ENCODE measurements around the gene GYG1.
"Not testable (repeated sequence)": the region's sequence is repeated elsewhere in the genome, so short reads cannot be mapped to it uniquely, and the experiment has no call there.

Gene GYG1

DNA sequence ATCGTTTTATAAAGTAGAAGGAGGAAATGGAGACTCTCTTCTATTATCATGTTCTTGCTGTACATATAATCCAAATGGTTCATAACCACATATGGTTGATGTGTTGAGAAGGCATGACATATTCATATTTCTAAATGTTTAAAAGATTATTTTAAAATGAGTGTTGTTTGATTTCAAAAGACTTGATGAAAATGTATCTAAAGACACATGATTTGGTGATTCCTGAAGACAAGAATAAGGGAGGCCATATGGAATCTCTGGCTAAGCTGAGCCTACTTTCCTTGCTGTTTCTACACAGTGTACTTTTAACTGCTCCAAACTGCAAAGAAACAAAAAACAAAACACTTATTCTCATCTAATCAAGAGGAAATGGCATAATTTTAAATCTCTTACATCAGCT, 23.0 kb upstream of the GYG1 start:
- H3K4me3 Mint-ChIP-seq = no peak overlapping the region
- no peaks in the 10 kb centered on the region for H3K27me3 Mint-ChIP-seq
- no peak for DNase-seq
- H3K4me1 Mint-ChIP-seq (ENCODE audit: low read depth) = no peaks in the 10 kb centered on the region
- H3K27ac Mint-ChIP-seq = no peak overlapping the region
- H3K36me3 Mint-ChIP-seq (ENCODE audit: low read depth) = no peaks in the 10 kb centered on the region
- no peaks in the 10 kb centered on the region for H3K9me3 Mint-ChIP-seq

DNA sequence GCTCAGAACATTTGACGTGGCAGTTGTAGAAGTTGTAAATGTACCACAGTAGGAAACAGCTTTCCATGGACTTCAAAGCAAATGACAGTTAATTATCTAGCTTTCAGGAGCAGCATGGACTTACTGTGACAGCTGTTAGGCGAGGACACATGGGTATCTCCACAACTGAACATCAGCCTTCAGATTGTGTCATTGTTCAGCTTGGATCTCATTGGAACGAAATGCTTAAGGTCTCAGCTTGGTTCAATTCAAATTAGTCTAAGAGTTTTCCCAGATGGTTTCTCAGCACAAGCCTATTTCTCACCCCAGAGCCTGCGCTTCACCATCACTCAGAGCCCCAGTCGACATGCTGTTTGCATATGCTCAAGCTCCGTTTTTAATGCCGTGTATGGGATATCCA, 21.1 kb upstream of the GYG1 start:
- no peak for DNase-seq
- H3K27me3 Mint-ChIP-seq = no peaks in the 10 kb centered on the region
- H3K27ac Mint-ChIP-seq = no peak overlapping the region
- H3K4me1 Mint-ChIP-seq (ENCODE audit: low read depth) = peaks cover 3% of the 10 kb centered on the region
- H3K9me3 Mint-ChIP-seq = no peaks in the 10 kb centered on the region
- H3K36me3 Mint-ChIP-seq (ENCODE audit: low read depth) = no peaks in the 10 kb centered on the region
- no peak overlapping the region for H3K4me3 Mint-ChIP-seq

DNA sequence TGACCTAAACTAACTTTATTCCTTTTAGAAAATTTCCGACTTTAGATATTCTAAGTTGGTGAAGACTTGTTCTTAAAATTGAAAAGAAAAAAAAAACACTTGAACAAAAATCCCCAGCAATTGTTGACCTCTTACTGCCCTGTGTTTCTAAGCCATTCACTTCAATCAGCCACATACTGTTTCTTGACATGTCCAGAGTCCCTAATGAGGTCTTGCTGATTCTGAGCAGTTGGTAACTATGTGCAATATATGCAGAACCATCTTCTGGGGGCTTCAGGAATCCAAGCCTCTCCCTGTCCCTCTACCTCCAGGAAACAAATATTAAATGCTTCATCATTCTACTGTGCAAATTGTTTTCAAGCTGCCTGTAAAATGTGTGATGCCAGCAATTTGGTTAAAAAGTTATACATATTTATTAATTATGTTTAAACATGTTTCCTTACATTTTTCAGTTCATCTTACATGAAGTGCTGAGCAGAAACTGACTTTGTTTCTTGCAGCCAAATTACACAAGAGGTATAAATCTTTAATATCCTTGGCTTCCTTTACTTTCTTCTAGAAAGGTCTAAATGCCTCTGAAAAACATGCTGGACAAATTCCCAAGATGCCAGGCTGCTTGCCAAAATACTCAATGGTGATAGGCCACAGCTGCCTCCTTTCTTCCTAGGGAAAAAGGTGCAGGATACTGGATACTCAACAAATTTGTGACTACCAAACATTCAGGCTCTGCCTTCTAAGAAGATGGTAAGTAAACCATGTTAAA, 19.8 kb upstream of the GYG1 start:
- H3K4me3 Mint-ChIP-seq = no peak overlapping the region
- peaks cover 3% of the 10 kb centered on the region for H3K4me1 Mint-ChIP-seq (ENCODE audit: low read depth)
- no peak for DNase-seq

DNA sequence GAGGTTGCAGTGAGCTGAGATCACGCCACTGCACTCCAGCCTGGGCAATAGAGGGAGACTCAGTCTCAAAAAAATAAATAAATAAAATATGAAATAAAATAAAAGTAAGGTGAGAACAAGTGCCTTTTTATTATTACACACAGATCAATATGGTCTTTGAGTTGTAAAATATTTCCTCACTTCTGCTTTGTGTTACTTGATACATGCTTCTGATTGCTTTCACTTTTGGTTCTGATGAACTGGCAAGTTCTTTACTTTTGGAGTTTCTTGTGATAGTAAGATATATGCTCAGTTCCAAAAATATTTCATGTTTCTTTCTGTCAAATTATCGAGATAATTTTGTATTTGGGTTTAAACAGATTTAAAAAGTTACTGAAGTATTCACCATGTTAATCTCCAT, 16.6 kb upstream of the GYG1 start:
- no peak overlapping the region for H3K27ac Mint-ChIP-seq
- no peak for DNase-seq
- no peak overlapping the region for H3K4me3 Mint-ChIP-seq
- H3K27me3 Mint-ChIP-seq = peaks cover 2% of the 10 kb centered on the region
- no peaks in the 10 kb centered on the region for H3K9me3 Mint-ChIP-seq
- H3K4me1 Mint-ChIP-seq (ENCODE audit: low read depth) = peaks cover 3% of the 10 kb centered on the region
- no peaks in the 10 kb centered on the region for H3K36me3 Mint-ChIP-seq (ENCODE audit: low read depth)

More for the DNA sequence above, 19.8 kb upstream of the GYG1 start:
- H3K36me3 Mint-ChIP-seq (ENCODE audit: low read depth) = no peaks in the 10 kb centered on the region
- H3K9me3 Mint-ChIP-seq = no peaks in the 10 kb centered on the region
- H3K27me3 Mint-ChIP-seq = no peaks in the 10 kb centered on the region
- H3K27ac Mint-ChIP-seq = no peak overlapping the region

DNA sequence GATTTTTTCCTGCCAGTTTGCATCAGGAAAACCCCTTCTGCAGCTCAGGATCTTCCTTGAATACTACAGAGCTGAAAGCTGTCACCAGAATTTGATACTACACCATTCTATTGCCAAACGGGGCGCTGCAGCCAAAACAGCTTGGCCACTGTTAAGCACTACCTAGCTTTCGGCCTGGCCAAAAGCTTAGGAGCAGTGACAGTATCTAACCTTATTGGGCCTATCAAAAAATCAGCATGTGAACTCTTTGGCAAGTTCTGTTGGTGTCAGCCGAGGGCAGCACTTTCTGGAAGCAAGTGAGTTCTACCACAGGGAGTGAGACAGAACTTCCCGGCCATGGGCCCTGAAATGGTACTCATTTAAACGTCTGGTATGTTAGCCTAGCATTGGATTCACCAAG, 16.1 kb upstream of the GYG1 start:
- Mint-ChIP-seq H3K4me3 (no peak overlapping the region), H3K9me3 (no peaks in the 10 kb centered on the region), H3K36me3 (ENCODE audit: low read depth) (no peaks in the 10 kb centered on the region), H3K27ac (no peak overlapping the region), H3K4me1 (ENCODE audit: low read depth) (peaks cover 3% of the 10 kb centered on the region), H3K27me3 (peaks cover 6% of the 10 kb centered on the region)
- DNase-seq = no peak

DNA sequence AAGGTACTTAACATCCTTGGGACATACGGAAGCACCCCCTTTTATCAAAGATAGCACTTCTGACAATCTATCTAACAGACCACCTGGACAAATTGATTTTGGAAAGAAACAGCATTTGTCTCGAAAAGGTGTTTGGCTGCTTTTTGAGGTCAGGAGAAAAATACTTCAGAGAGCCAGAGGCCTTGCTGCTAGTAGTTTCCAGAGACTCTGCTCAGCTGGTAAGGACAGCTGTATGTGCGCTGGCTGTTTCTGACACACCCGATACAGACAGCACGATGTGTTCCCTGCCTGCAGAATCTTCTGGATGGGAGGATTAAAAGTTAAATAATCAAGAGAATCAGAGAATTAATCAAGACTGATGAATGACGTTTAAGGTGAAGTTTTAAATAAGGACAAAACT, 15.6 kb upstream of the GYG1 start:
- Mint-ChIP-seq H3K27ac (no peak overlapping the region), H3K27me3 (peaks cover 11% of the 10 kb centered on the region), H3K4me3 (no peak overlapping the region), H3K36me3 (ENCODE audit: low read depth) (no peaks in the 10 kb centered on the region), H3K4me1 (ENCODE audit: low read depth) (peaks cover 3% of the 10 kb centered on the region), H3K9me3 (no peaks in the 10 kb centered on the region)
- DNase-seq = no peak

DNA sequence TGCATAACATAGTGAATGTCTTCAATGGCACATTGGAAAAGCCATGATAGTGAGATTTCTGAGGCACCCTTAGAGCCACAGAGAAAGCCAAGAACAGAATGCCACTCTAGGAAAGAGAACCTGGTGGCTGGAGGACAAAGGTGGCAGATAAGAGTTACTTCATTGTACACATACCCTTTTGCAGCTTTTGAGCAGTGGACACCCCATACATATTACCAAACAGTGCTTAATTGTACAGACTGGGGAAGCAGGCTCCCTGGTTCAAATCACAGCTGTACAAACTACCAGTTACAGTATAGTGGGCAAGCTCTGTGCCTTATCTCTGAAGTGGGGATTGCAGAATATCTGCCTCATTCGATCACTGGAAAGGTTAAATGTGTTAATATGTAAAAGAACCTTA, 10.1 kb upstream of the GYG1 start:
- Mint-ChIP-seq H3K4me1 (ENCODE audit: low read depth) (no peaks in the 10 kb centered on the region), H3K4me3 (no peak overlapping the region), H3K36me3 (ENCODE audit: low read depth) (no peaks in the 10 kb centered on the region), H3K27me3 (peaks cover 20% of the 10 kb centered on the region), H3K9me3 (no peaks in the 10 kb centered on the region), H3K27ac (no peak overlapping the region)
- DNase-seq = no peak

DNA sequence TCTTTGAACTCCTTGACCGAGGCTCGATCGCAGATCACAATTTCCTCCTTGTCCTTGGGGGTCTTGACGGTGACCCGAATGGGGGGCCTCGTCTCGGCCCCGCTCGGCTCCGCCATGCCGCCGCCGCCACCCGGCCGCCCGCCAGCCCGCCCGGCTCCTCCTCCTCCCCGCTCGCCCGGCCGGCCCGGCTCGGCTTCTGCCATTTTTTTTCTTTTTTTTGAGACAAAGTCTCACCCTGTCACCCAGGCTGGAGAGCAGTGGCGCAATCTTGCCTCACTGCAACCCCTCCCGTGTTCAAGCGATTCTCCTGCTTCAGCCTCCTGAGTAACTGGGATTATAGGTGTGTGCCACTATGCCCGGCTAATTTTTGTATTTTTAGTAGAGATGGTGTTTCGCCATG, 3.8 kb upstream of the GYG1 start:
- H3K36me3 Mint-ChIP-seq (ENCODE audit: low read depth); H3K4me3 Mint-ChIP-seq; H3K27ac Mint-ChIP-seq; H3K27me3 Mint-ChIP-seq; DNase-seq; H3K9me3 Mint-ChIP-seq: not testable (repeated sequence)
- H3K4me1 Mint-ChIP-seq (ENCODE audit: low read depth) = peaks cover 17% of the 10 kb centered on the region

DNA sequence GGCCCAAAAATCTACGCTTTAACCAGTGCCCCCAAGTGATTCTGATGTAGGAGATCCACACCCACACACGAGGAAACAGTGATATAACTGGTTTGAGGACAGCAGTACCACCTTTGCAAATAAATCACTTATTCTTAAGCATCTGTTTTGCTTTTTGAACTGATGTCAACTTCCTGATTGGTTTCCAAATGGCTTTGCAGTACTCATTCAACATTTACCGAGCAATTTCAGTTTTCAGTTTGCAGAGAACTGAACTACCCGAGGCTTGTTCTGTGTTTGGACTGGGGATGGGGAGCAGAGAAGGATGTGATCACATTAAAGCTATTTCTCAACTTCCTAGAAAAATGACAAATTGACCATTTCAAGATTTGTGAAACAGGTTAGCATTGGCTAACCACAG, 1.1 kb upstream of the GYG1 start:
- DNase-seq = no peak
- H3K36me3 Mint-ChIP-seq (ENCODE audit: low read depth) = peaks cover 28% of the 10 kb centered on the region
- H3K4me3 Mint-ChIP-seq = peak overlapping the region; percentile 81
- H3K9me3 Mint-ChIP-seq = no peaks in the 10 kb centered on the region
- H3K4me1 Mint-ChIP-seq (ENCODE audit: low read depth) = peaks cover 34% of the 10 kb centered on the region
- H3K27ac Mint-ChIP-seq = peak overlapping the region; percentile 82
- H3K27me3 Mint-ChIP-seq = no peaks in the 10 kb centered on the region

DNA sequence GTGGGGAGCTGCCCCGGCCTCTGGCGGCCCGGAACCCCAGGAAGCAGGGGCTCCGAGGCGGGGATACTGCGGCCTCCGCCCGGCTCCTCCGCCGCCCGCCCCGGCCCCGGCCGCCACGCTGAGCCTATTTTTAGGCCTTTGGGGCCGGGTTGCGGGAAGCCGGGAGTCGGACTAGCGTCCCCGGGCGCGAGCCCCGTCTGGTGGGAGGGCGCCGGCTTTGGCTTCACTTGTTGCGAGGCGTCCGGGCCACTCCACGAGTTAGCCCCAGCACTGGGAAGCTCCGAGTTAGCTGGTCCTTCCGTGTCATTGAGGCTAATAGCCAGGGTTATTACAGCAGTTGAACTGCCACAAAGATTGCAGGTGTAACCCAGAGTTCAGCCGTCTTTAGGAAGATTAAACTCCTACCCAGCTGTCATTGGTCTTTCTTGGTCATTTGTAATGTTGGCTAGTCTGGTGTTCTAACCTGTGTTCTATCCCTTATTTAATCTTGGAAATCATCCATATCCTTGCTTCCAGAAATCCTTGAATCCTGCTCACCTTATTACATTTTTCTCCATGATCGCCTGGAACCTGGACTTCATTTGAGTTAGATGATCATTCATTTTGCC, 791 bp downstream of the GYG1 start:
- Mint-ChIP-seq H3K36me3 (ENCODE audit: low read depth) (peaks cover 47% of the 10 kb centered on the region), H3K4me1 (ENCODE audit: low read depth) (peaks cover 40% of the 10 kb centered on the region), H3K27ac (peak overlapping the region; percentile 89), H3K4me3 (peak overlapping the region; percentile 81), H3K27me3 (no peaks in the 10 kb centered on the region), H3K9me3 (no peaks in the 10 kb centered on the region)
- DNase-seq = no peak

DNA sequence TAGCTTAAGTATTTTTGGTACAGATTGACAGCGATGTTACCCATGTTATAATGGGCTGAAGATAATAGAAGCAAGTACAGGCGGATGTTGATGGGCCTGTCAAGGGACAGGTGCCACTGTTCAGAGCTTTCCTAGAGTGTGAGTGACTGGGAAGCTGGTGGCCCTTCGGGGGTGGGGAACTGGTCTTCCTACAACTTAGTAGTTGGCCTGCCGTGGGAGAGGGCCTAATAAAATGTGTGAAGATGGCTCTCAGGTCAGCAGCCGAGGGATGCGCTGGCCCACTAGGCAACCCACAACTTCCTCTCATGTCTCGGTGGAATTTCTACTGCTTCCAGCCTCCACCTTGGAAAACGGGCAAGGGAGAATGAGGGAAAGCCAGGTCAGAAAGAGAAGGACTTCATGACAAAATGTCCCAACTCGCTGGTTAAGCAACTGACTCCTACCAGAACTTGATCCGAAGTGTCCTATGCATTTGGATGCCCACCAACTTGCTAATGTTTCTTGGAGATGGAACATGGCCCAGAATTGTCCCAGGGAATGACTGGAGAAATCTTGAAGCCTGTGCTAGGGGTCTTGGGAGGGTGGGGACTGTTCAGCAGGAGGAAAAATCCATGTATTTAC, 1.4 kb downstream of the GYG1 start:
- Mint-ChIP-seq H3K4me1 (ENCODE audit: low read depth) (peaks cover 43% of the 10 kb centered on the region), H3K27ac (peak overlapping the region; percentile 89), H3K4me3 (peak overlapping the region; percentile 81), H3K27me3 (no peaks in the 10 kb centered on the region), H3K36me3 (ENCODE audit: low read depth) (peaks cover 51% of the 10 kb centered on the region), H3K9me3 (no peaks in the 10 kb centered on the region)
- DNase-seq = no peak

DNA sequence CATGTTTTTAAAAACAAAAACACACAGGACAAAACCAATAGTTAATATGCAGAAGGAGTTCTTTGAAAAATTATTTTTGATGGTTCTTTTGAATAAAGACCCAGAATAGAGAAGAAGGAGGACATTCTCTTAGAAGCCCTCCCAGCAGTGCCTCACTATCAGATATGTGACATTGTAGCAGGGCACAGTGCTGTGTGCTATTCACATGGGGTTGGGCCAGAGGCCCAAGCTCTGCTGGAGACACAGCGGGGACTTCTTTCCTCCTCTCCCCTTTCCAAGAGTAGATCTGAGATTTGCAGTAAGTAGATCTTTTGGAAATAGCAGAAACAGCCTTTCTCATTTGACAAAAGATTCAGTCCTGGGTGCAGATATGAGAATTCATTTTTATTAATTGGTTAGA, 6.3 kb downstream of the GYG1 start:
- no peak for DNase-seq
- Mint-ChIP-seq H3K9me3 (no peaks in the 10 kb centered on the region), H3K27me3 (no peaks in the 10 kb centered on the region), H3K36me3 (ENCODE audit: low read depth) (peaks cover 89% of the 10 kb centered on the region), H3K4me3 (no peak overlapping the region), H3K27ac (peak overlapping the region; percentile 24), H3K4me1 (ENCODE audit: low read depth) (peaks cover 55% of the 10 kb centered on the region)

DNA sequence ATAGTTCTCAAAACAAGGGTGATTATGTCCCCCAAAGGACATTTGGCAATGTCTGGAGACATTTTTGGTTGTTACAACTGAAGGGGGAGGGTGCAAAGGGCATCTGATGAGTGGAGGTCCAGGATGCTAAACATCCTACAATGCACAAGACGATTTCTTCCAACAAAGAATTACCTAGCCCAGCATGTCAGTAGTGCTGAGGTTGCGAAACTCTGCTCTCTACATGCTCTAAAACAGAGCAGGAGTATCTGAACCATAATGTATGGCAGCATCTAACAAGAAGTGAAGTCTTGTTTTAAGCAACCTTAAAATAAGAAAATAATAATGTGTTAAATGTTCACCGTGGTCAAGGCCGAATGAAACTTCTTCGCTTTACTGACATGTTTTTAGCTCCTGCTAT, 7.0 kb downstream of the GYG1 start:
- no peak overlapping the region for H3K4me3 Mint-ChIP-seq
- no peaks in the 10 kb centered on the region for H3K9me3 Mint-ChIP-seq
- H3K27ac Mint-ChIP-seq = peak overlapping the region; percentile 55
- DNase-seq = no peak
- H3K4me1 Mint-ChIP-seq (ENCODE audit: low read depth) = peaks cover 49% of the 10 kb centered on the region
- H3K27me3 Mint-ChIP-seq = no peaks in the 10 kb centered on the region
- peaks cover 84% of the 10 kb centered on the region for H3K36me3 Mint-ChIP-seq (ENCODE audit: low read depth)

DNA sequence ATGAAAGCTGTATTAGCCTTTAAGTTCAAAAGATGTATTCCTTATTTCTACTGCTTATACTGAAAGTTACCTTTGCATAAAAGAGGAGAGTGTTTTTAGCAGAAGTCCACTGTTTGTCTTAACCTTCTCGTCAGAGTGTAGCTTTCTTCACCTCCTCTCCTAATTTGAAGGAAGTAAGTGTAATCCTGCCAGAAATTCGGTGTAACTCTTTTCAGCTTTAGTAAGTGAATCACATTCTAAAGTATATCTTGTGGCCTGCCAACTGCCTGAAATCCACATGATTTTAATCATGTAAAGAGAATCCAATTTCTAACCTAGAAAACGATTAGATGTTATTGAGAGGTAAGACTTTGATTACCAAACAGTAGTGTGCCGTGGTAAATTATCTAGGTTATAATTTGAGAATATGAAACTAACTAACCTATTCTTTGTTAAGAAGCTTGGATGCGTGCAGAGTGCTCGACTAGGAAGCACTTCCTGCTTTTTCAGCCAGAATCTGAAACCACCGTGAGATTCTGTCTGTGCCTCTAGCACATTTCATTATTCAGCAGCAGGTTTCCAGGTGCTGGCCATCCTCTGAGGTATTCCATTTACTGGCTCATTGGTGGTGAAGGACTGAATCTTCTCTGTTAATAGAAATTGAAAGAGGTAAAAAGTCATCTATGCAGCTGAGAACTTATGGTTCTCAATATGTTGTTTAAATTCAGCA, 7.5 kb downstream of the GYG1 start:
- Mint-ChIP-seq H3K9me3 (no peaks in the 10 kb centered on the region), H3K27ac (peak overlapping the region; percentile 55), H3K27me3 (no peaks in the 10 kb centered on the region), H3K36me3 (ENCODE audit: low read depth) (peaks cover 82% of the 10 kb centered on the region), H3K4me1 (ENCODE audit: low read depth) (peaks cover 48% of the 10 kb centered on the region), H3K4me3 (peak overlapping the region; percentile 8)
- no peak for DNase-seq

DNA sequence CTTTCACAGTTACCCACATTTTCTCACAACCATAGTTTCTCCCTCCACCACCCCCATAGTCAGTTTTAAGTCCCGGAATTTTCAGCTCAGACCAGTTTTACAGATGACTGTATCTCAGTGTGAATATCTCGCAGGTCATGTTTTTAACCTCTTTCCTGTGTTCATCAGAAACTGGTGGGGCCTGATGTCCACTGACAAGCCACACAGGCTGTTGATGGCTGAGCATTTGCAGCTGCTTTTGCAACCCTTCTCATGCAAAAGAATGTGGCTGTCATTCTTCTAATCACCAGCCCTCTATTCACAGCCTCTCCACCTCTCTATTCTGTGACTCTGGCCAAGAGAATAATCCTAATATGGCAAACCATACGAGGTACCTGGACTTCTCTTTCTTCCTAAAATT, 8.5 kb downstream of the GYG1 start:
- no peak for DNase-seq
- Mint-ChIP-seq H3K27me3 (no peaks in the 10 kb centered on the region), H3K4me1 (ENCODE audit: low read depth) (peaks cover 48% of the 10 kb centered on the region), H3K9me3 (no peaks in the 10 kb centered on the region), H3K4me3 (no peak overlapping the region), H3K36me3 (ENCODE audit: low read depth) (peaks cover 83% of the 10 kb centered on the region), H3K27ac (peak overlapping the region; percentile 60)
